Progenitor cell of endocrine pancreas (in vitro differentiated cells): ENCODE measurements around the gene RAD18. TPM values are rescaled to one million over a fixed set of nuclear protein-coding genes. Genes with fewer than 3 reads are reported as not detected.

ENCODE experiments used
- DNase-seq: peaks from one replicate; pipeline ENCODE4 v3.0.0; 2021; ENCODE audit warnings: low spot score; ENCODE audit not compliant: unreplicated experiment
- H3K27ac Mint-ChIP-seq: 2 replicates; pipeline ENCODE4 v1.8.0; 2021; ENCODE audit warnings: mild to moderate bottlenecking, moderate library complexity, mixed read lengths
- H3K27me3 Mint-ChIP-seq: 2 replicates; pipeline ENCODE4 v1.8.0; 2021; ENCODE audit warnings: mixed read lengths
- H3K36me3 Mint-ChIP-seq: 2 replicates; pipeline ENCODE4 v1.8.0; 2022; ENCODE audit warnings: mixed read lengths; ENCODE audit not compliant: insufficient read depth
- H3K4me1 Mint-ChIP-seq: 2 replicates; pipeline ENCODE4 v1.8.0; 2021; ENCODE audit warnings: low read depth, mixed read lengths
- H3K4me3 Mint-ChIP-seq: 2 replicates; pipeline ENCODE4 v1.8.0; 2021; ENCODE audit warnings: low read depth, mild to moderate bottlenecking, moderate library complexity, mixed read lengths
- H3K9me3 Mint-ChIP-seq: 2 replicates; pipeline ENCODE4 v1.8.0; 2021; ENCODE audit warnings: low read depth, mixed read lengths
- total RNA-seq: library from RNA; stranded (reverse); gene quantifications from 2 replicates; pipeline ENCODE4 v1.2.1, GENCODE V29; 2021
- TF ChIP-seq, protein P1 (sequence below): fragments of 200-600 bp; sonication (generic); IDR thresholded peaks from one replicate; pipeline ENCODE4 v1.5.0; 2021; ENCODE audit warnings: antibody characterized with exemption, mild to moderate bottlenecking; ENCODE audit not compliant: unreplicated experiment

The RAD18 gene
- total RNA-seq, 1 donor from 2014 or later: 14.4 TPM

- Mint-ChIP-seq H3K27ac (no peak overlapping the region), H3K4me3 (no peak overlapping the region), H3K4me1 (no peaks in the 10 kb centered on the region), H3K27me3 (no peaks in the 10 kb centered on the region), H3K36me3 (peaks cover 2% of the 10 kb centered on the region), H3K9me3 (no peaks in the 10 kb centered on the region)
- DNase-seq: no peak
- TF ChIP-seq, protein P1, sequence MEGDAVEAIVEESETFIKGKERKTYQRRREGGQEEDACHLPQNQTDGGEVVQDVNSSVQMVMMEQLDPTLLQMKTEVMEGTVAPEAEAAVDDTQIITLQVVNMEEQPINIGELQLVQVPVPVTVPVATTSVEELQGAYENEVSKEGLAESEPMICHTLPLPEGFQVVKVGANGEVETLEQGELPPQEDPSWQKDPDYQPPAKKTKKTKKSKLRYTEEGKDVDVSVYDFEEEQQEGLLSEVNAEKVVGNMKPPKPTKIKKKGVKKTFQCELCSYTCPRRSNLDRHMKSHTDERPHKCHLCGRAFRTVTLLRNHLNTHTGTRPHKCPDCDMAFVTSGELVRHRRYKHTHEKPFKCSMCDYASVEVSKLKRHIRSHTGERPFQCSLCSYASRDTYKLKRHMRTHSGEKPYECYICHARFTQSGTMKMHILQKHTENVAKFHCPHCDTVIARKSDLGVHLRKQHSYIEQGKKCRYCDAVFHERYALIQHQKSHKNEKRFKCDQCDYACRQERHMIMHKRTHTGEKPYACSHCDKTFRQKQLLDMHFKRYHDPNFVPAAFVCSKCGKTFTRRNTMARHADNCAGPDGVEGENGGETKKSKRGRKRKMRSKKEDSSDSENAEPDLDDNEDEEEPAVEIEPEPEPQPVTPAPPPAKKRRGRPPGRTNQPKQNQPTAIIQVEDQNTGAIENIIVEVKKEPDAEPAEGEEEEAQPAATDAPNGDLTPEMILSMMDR: no peak
These were observed 25.7 kb upstream of the RAD18 start for GRCh38 chr3:8988791-8989558.

GRCh38 chr3:8988384-8988655, 25.0 kb upstream of the RAD18 start:
- H3K27ac Mint-ChIP-seq: no peak overlapping the region
- H3K4me1 Mint-ChIP-seq: peaks cover 5% of the 10 kb centered on the region
- no peak for DNase-seq
- H3K27me3 Mint-ChIP-seq: no peaks in the 10 kb centered on the region
- no peak overlapping the region for H3K4me3 Mint-ChIP-seq
- H3K36me3 Mint-ChIP-seq: peaks cover 2% of the 10 kb centered on the region
- H3K9me3 Mint-ChIP-seq: no peaks in the 10 kb centered on the region
- TF ChIP-seq, protein P1: no peak

GRCh38 chr3:8987645-8988383, 24.5 kb upstream of the RAD18 start:
- Mint-ChIP-seq H3K4me1 (peaks cover 6% of the 10 kb centered on the region), H3K27me3 (no peaks in the 10 kb centered on the region), H3K9me3 (no peaks in the 10 kb centered on the region), H3K4me3 (peak overlapping the region; percentile 54), H3K36me3 (peaks cover 2% of the 10 kb centered on the region), H3K27ac (no peak overlapping the region)
- TF ChIP-seq, protein P1: peak; percentile 81
- DNase-seq: peak; percentile 61

DNA sequence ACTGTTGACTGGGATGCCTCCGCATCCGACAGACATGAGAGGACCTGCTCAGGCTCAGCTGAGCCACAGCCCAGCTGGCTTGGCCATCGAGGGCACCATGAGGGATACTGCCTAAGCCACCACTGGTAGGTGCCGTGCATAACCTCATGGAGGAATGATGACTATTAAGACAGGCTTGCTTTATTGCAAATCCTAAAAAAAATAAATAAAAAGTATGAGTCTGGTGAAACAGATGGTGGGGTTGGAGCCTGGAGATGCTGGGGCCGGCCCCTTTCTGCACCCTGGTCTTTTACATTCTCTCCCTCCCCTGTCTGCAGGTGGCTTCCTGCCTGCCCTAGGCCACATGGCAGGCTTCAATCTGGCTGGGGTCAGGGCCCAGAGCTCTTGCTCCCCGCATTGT, 24.0 kb upstream of the RAD18 start:
- Mint-ChIP-seq H3K4me1 (peaks cover 9% of the 10 kb centered on the region), H3K27me3 (peaks cover 2% of the 10 kb centered on the region), H3K27ac (no peak overlapping the region), H3K36me3 (peaks cover 2% of the 10 kb centered on the region), H3K9me3 (no peaks in the 10 kb centered on the region), H3K4me3 (no peak overlapping the region)
- TF ChIP-seq, protein P1: no peak
- no peak for DNase-seq

DNA sequence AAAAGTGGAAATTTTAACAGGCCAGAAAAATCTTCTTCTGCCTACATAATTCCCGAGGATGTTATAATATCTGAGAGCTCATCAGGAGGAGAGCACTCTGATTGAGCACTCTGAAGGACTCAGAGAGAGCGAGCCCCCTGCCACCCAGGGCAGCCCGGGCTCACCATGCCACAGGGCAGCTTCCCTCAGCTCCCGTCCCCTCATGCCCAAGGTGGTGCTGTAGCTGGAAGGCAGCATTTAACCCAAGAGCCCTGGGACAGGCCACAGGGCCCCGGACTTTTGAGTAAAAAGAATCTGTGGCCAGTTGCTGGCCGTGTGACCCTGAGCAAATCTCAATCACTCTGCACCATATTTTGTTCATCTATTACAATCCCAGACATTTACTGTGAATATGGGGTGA, 23.5 kb upstream of the RAD18 start:
- DNase-seq: no peak
- TF ChIP-seq, protein P1: no peak
- Mint-ChIP-seq H3K9me3 (no peaks in the 10 kb centered on the region), H3K27ac (no peak overlapping the region), H3K4me3 (no peak overlapping the region), H3K36me3 (peaks cover 2% of the 10 kb centered on the region), H3K4me1 (peaks cover 10% of the 10 kb centered on the region), H3K27me3 (peaks cover 4% of the 10 kb centered on the region)
